ENCODE data around the gene SPTLC1. TPM values are rescaled to one million over a fixed set of nuclear protein-coding genes. Genes with fewer than 3 reads are reported as not detected.
"Not testable (repeated sequence)": the region's sequence is repeated elsewhere in the genome, so short reads cannot be mapped to it uniquely, and the experiment has no call there.

The SPTLC1 gene
- 85.1 and 94.8 TPM in 2 replicates for total RNA-seq

DNA sequence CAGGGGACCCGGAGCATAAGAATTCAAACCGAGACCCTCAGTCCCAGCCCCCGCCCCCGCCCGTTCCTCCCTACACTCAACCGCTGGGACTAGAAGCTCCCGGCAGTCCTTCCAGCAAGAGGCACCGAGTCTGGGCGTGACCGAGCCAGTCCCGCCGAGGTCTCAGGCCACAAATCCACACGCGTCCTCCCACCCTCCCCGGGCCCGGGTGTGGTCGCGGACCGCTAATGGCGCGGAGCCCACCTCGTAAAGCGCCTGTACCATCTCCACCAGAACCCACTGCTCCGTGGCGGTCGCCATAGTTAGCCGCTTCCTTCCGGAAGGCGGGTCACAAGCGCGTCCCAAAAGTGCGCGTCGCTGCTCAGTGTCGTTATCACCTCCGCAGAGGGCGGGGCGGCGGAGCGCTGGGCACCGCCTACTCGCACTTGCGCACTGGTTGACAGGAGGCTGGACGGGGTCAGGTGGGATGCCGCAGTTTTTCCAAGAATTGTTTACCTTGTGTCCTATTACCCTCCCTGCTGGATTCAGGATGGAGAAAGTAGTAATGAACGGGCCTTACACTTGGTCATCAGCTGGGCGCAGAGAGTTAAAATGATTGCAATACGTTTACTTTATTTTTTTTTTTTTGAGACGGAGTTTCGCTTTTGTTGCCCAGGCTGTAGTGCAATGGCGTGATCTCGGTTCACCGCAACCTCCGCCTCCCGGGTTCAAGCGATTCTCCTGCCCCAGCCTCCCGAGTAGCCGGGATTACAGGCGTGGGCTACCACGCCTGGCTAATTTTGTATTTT lies at the start of gene SPTLC1:
Gene SPTLC1 (minus strand): TSS at position 343 of the 788 bp plus-strand sequence. CDS start 43 bp downstream, at position 300.
- DNase-seq (ENCODE audit: low read depth in 2 of 2), result peak; percentile 95 to 96

- DNase-seq (ENCODE audit: low read depth in 2 of 2), result no peak
These were observed 49.8 kb upstream of the SPTLC1 start for GRCh38 chr9:92164975-92165374.

- no peak for DNase-seq (ENCODE audit: low read depth in 2 of 2)
These were observed 49.3 kb upstream of the SPTLC1 start for GRCh38 chr9:92164490-92164889.

DNA sequence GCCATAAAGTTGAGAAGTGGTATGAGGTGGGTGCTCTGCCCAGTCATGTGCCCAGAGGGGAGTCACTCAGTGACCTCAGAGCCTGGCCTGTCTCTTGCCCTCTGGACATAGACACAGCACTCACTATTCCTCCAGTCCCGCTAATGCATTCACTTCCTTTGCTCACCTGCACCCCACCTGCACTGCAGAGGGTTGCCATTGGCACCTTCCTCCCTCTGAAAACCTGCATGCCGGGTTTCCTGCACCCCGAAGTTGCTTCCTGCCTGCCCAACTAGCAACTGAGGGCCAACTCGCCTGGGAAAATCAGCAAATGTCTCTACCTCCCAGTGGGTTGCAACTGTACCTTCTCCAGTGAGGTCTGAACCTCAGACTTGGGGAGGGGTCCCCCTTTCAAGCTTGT lies 48.1 kb upstream of the SPTLC1 start:
- no peak for DNase-seq (ENCODE audit: low read depth in 2 of 2)

DNA sequence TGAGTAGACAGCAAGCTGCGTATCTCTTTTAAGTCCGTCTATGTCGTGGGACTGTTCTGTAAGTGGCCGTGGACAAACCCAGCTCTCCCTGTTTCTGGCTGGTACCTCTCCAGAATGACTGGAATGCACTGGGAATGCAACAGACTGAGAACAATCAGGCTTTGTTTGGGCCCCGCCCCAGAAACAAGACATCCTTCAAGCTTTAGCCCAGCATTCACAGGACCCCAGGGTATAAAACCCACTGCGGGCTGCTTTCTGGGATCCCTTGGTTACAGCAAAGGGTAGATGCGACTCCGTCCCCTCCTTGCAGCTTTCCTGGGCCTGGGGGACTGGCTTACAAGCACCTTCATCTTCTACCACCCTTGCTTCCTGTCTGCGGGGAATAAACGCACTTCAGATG lies 45.6 kb upstream of the SPTLC1 start:
- DNase-seq (ENCODE audit: low read depth in 2 of 2), result no peak

GRCh38 chr9:92159058-92159457 lies 43.8 kb upstream of the SPTLC1 start:
- DNase-seq (ENCODE audit: low read depth in 2 of 2), result no peak

DNA sequence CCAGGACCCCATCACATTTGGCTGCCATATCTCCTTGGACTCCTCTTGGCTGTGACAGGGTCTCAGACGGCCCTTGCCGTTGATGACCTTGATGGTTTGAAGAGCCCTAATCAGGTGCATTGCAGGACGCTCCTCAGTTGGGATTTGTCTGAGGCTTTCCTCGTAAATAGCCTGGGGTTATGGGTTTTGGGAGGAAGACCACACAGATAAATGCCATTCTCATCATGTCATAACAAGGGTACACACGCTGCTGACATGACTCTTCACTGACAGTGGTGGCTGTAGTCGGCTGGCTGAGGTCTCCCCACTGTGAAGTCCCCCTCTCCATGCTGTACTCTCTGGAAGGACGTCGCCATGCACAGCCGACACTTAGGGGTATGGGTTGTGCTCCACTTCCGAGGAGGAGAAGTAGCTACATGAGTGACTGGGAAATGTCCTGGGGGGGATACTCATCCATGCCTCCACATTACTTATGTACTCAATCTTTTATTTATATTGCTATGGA lies 42.9 kb upstream of the SPTLC1 start:
- no peak for DNase-seq (ENCODE audit: low read depth in 2 of 2)

DNA sequence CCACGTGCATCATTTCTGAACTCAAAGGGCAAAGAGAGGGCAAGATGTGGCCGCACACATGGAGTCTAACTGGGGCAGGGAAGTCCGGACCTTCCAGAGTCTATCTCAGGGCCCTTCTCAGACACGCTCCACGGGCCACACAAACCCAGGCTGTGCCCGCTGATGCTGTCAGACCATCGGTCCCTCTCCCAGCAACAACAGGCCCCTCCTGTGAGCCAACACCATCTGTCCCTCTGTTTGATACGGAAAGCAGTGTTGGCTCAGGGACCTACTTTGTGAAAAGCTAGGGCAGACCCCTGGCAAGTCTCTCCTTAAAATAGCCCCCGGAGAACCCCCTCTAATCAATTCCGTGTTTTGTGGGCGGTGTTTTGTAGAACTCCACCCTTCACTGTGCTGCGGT lies 40.5 kb upstream of the SPTLC1 start:
- not testable (repeated sequence) for DNase-seq (ENCODE audit: low read depth in 2 of 2)

DNA sequence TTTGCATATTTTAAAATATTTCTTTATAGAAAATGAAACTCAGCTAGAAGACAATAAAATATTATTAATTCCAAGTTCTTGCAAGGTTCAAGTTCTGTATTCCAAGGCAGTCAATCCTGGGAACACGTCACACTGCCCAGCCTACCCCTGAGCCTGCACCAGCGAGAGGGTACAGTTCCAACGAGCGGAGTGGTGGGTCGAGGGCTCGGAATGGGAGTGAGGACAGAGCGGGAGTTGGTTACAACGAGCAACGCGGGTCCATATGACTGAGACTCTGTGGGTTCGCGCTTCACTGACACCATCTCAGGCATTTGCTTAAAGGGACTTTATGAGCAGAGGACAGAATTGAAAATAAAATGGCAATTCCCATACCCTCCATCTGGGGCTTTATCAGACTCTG lies 40.0 kb upstream of the SPTLC1 start:
- no peak for DNase-seq (ENCODE audit: low read depth in 2 of 2)

- peak in 1 of 2 donors; percentile 76 for DNase-seq (ENCODE audit: low read depth in 2 of 2)
These were observed 38.5 kb upstream of the SPTLC1 start for GRCh38 chr9:92153466-92154415.

DNA sequence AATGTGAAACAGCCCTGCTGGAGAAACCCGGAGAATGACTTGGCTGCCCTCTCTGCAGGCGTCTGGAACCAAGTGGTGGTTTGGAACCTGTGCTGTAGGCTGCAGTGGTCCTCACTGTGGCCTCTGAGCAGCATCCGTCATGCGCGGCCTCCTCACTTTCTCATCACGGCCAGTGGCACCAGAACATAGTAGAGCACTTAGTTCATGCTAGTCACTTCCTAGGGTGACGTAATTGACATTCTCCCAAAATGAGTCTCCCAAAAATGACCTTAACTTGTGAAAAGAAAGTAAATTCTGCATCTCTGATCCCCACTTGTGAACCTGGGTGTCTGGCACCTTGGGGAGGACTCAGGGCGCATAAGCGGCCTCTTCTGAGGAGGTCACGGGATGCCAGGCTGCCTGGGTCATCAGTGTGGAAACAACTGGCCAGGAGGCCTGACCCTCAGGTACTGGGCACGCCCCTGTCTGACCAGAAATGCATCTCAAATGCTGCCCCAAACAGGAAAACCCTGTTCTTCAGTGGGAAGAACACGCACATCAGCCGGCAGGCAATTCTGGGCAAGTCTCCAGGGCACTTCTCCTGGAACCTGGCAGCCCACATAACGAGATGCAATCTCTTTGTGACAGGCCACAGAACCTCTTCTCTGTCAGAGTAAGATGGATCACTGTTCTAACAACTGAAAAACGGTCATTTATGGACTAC lies 36.6 kb upstream of the SPTLC1 start:
- peak in 1 of 2 donors; percentile 47 for DNase-seq (ENCODE audit: low read depth in 2 of 2)

GRCh38 chr9:92150501-92151470 lies 35.6 kb upstream of the SPTLC1 start:
- not testable (repeated sequence) for DNase-seq (ENCODE audit: low read depth in 2 of 2)

DNA sequence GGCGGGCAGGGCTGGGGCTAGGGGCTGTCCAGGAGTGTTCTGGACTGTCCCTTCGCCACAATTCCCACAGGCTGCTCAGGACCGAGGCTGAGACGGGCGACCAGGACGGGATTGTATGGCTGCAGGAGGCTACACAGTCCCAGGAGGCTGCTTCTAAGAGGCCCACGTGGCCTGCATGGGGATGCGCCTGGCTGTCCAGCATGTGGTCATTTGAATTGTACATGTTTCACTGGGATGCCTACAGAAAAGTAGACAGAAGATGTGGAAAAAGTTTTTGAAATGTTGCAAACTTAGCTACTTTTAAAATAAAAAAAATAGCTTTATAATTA lies 32.6 kb upstream of the SPTLC1 start:
- DNase-seq (ENCODE audit: low read depth in 2 of 2), result no peak

GRCh38 chr9:92147030-92147851 lies 32.0 kb upstream of the SPTLC1 start:
- DNase-seq (ENCODE audit: low read depth in 2 of 2), result peak in 1 of 2 donors; percentile 84

DNA sequence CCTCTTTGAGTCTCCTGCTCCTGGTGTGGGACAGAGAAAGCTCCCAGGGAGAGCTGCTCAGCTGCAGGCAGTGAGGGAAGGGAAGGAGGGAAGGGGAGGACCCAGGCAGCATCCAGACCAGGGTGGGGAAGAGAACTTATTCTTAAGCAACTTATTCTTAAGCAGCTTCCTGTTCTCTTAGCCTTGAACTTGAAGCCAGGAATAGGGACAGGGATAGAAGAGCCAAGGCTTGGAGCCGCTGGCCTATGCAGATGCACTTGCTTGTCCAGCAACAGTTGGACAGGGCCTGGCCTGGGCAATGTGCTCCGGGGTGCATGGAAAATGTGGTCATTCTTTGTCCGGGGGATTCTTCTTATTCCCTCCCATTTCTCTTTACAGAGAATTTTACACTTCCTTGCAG lies 31.4 kb upstream of the SPTLC1 start:
- DNase-seq (ENCODE audit: low read depth in 2 of 2), result peak in 1 of 2 donors; percentile 30

DNA sequence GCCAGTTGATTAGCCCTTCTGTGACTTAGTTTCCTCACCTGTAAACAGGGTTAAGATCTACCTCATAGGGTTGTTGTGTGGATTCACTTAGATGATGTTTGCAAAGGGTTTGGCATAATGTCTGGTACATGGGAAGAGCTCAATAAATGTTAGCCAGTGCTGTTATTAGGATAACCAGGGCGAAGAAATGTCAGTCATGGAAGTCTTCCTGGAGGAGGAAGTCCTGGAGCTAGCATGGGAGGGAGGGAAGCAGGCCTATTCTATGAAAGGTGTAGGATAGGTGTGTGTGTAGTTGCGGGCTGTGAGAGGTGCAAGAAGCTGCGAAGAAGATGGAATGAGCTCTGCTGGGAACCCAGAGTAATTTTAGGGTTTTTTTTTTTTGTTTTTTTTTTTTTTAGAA lies 30.6 kb upstream of the SPTLC1 start:
- not testable (repeated sequence) for DNase-seq (ENCODE audit: low read depth in 2 of 2)

GRCh38 chr9:92142329-92142728 lies 27.1 kb upstream of the SPTLC1 start:
- no peak for DNase-seq (ENCODE audit: low read depth in 2 of 2)

DNA sequence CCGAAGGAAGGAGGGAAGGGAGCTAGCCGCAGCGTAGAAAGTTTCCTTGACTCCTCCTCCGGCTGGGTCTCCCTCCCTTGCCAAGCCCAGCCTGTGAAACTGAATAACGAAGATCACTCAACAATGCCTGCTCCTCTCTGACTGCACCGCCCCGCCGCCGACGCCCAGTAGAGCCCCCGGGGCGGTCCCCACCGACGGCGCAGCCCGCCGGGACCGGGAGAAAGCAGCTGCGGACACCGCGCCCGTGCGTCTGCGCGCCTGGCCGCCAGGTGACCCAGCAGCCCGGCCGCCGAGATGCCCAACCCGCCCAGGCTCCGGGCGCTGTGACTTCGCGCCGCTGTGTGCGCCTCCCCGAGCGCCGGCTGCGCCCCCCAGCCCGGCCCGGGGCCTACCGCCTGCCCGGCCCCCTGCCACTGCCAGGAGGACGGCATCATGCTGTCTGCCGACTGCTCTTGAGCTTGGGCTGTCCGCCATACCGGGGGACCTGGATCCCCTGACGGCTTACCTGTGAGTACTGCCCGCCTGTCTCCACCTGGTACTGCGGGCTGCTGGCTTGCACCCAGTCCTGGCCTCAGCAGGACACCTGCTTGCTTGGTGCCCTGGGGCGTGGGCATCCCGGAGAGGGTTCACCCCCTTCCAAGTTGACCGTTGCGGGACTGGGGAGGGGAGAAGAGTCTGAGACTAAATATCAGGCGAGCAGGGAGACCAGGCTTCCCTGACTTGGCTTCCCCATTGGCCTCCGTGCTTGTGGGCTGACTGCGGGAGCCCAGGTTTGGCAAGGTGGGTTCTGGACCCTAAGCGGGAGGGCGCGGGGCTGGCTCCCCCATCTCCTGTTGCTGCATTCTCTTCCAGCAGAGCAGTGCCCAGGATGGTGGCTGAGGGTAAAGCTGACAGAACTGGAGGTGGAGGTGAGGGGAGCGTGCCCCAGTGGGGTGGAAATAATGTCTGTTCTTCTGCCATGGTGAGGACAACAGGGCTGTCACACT lies 26.2 kb upstream of the SPTLC1 start:
- DNase-seq (ENCODE audit: low read depth in 2 of 2), result peak in 1 of 2 donors; percentile 47

All from dermis microvascular lymphatic vessel endothelial cell (primary cell).